K562 (cell line): ENCODE measurements around the gene HLA-DOA. TPM values are rescaled to one million over a fixed set of nuclear protein-coding genes. Genes with fewer than 3 reads are reported as not detected.

Source experiments
- ATAC-seq: fragments of 200-7000 bp; cut with Tn5 transposase; 3 replicates; pipeline ENCODE4 v1.9.1; 2020; ENCODE audit warnings: moderate library complexity
- BruUV-seq: library from RNA; stranded (reverse); fragments of 400-500 nt; replicated peaks from 2 replicates; lab custom pipeline; 2021; lab: Mats Ljungman, UMichigan
- CTCF ChIA-PET: fragments of 300-600 bp; formaldehyde crosslinking; extraction: SDS; loops from one replicate; lab custom pipeline; 2021; ENCODE audit warnings: low intra/inter-chr PET ratio; lab: Yijun Ruan, JAX
- POLR2A ChIA-PET: fragments of 300-600, 350-650 bp; sonication (Branson Sonifier 250); formaldehyde crosslinking; extraction: SDS; loops from one replicate; lab custom pipeline; 2021; ENCODE audit warnings: antibody characterized with exemption, inconsistent platforms; lab: Yijun Ruan, JAX
- DNase-seq, 4 experiments: peaks; one replicate each; pipeline versions ENCODE4 v3.0.0 to v3.0.0-alpha.2; 2011 to 2018; ENCODE audit warnings: low spot score in 3 of 4, mixed read lengths in 3 of 4; ENCODE audit errors: extremely low read depth in 1 of 4
- FAIRE-seq: peaks from 2 replicates; lab custom pipeline; 2011; peaks lifted over from hg19 to GRCh38; lab: Jason Lieb, UNC
- H2AFZ ChIP-seq: 2 replicates; pipeline ENCODE4 v1.6.0; 2011; ENCODE audit warnings: low read depth, low read length, control low read depth, inconsistent platforms
- H3K27ac ChIP-seq: fragments of 200-600 bp; 3 replicates; pipeline ENCODE4 v1.8.0; 2011; ENCODE audit warnings: low read depth, mild to moderate bottlenecking, control low read depth, inconsistent platforms, low read length, moderate library complexity, mixed read lengths; ENCODE audit errors: extremely low read depth
- H3K27me3 ChIP-seq, 2 experiments: fragments of 300-600 bp in 1 of 2; 2 replicates in 1 of 2; 3 replicates in 1 of 2; pipeline versions ENCODE4 v1.6.0 to v1.8.0; 2011; ENCODE audit warnings: inconsistent platforms in 2 of 2, low read length in 2 of 2, mild to moderate bottlenecking in 1 of 2, mixed read lengths in 1 of 2, moderate library complexity in 1 of 2; ENCODE audit not compliant: control insufficient read depth in 2 of 2, insufficient read depth in 2 of 2
- H3K36me3 ChIP-seq: fragments of 300-600 bp; 3 replicates; pipeline ENCODE4 v1.8.0; 2011; ENCODE audit warnings: mild to moderate bottlenecking, low read length, inconsistent platforms; ENCODE audit not compliant: control insufficient read depth, insufficient read depth
- H3K4me1 ChIP-seq, 2 experiments: fragments of 200-600 bp in 1 of 2; replicated peaks in 1 of 2; 2 replicates in 1 of 2; 3 replicates in 1 of 2; pipeline versions ENCODE4 v1.5.1 to v1.8.0; 2011; ENCODE audit warnings: inconsistent platforms in 2 of 2, low read length in 2 of 2, mild to moderate bottlenecking in 1 of 2, mixed read lengths in 1 of 2, moderate library complexity in 1 of 2; ENCODE audit not compliant: control insufficient read depth in 2 of 2, insufficient read depth in 2 of 2
- H3K4me2 ChIP-seq: 2 replicates; pipeline ENCODE4 v1.6.1; 2011; ENCODE audit warnings: low read length, control low read depth, inconsistent platforms, mixed read lengths; ENCODE audit not compliant: insufficient read depth
- H3K4me3 ChIP-seq: fragments of 200-600 bp; sonication (generic), shearing (Covaris generic); 2 replicates; pipeline ENCODE4 v1.5.1; 2016; ENCODE audit warnings: control low read depth, inconsistent platforms
- H3K79me2 ChIP-seq: fragments of 200-600 bp; 3 replicates; pipeline ENCODE4 v1.8.0; 2011; ENCODE audit warnings: low read length, inconsistent platforms; ENCODE audit not compliant: control insufficient read depth, insufficient read depth
- H3K9ac ChIP-seq, 2 experiments: 2 replicates each; pipeline versions ENCODE4 v1.6.0 to v1.6.1; 2011; ENCODE audit warnings: low read depth in 2 of 2, low read length in 2 of 2, control low read depth in 1 of 2, inconsistent platforms in 1 of 2, mild to moderate bottlenecking in 1 of 2, mixed read lengths in 1 of 2; ENCODE audit not compliant: insufficient read depth in 1 of 2
- H3K9me1 ChIP-seq: one replicate; pipeline ENCODE4 v1.6.0; 2011; ENCODE audit warnings: inconsistent platforms, mild to moderate bottlenecking, low read length, moderate library complexity; ENCODE audit not compliant: control insufficient read depth, insufficient read depth
- H3K9me3 ChIP-seq: replicated peaks from 2 replicates; pipeline ENCODE4 v1.5.1; 2011; ENCODE audit warnings: low read depth, low read length, inconsistent platforms; ENCODE audit not compliant: control insufficient read depth, insufficient read depth
- H4K20me1 ChIP-seq: replicated peaks from 2 replicates; pipeline ENCODE4 v1.6.1; 2011; ENCODE audit warnings: low read length, inconsistent platforms, mixed read lengths; ENCODE audit not compliant: control insufficient read depth, insufficient read depth
- KDM2B ChIP-seq: fragments of 250-450 bp; sonication (Bioruptor Pico); IDR thresholded peaks from 2 replicates; pipeline ENCODE4 v1.8.0; 2021; ENCODE audit warnings: mild to moderate bottlenecking, moderate library complexity
- KHSRP ChIP-seq: fragments of 450-650 bp; IDR thresholded peaks from 2 replicates; pipeline ENCODE4 v1.6.1; 2017
- MEF2D ChIP-seq: conservative IDR thresholded peaks from 2 replicates; pipeline ENCODE4 v1.6.1; 2016; ENCODE audit warnings: low read depth, missing genetic modification characterization, missing compliant biosample characterization
- SAFB ChIP-seq: fragments of 200-400 bp; formaldehyde crosslinking; IDR thresholded peaks from 2 replicates; pipeline ENCODE4 v1.6.1; 2017; ENCODE audit warnings: low read depth, low read length, borderline replicate concordance
- WGBS: fragments of 100-300 bp; shearing (Covaris generic); methylation state at CpG from one replicate; pipeline ENCODE4 v1.1.6; 2016; ENCODE audit warnings: low coverage, mixed read lengths; ENCODE audit not compliant: insufficient coverage; ENCODE audit errors: missing lambda C conversion rate; 5-methylcytosine and 5-hydroxymethylcytosine counted together
- in situ Hi-C: fragments of 300-500 bp; cut with MboI; formaldehyde crosslinking; loops from 4 replicates; pipeline ENCODE4 v1.15.0; 2018; ENCODE audit warnings: inconsistent platforms, mixed read lengths
- intact Hi-C: fragments of 100-400 bp; cut with micrococcal nuclease; formaldehyde crosslinking; loops from 2 replicates; pipeline ENCODE4 v1.14.2; 2022
- polyA plus RNA-seq, 8 experiments: library from polyadenylated mRNA; depleted of rRNA in 4 of 8; stranded (reverse) in 5 of 8; unstranded in 3 of 8; fragments of >200 nt; fragmentation: Nextera tagmentation in 2 of 8; fragmentation: Illumina TruSeq in 1 of 8; extraction: Ambion mirVana in 2 of 8; extraction: Trizol in 1 of 8; gene quantifications; 2 replicates each; pipeline versions ENCODE4 v1.2.1 to v1.2.3, GENCODE V29; 2011 to 2014; ENCODE audit warnings: inconsistent platforms in 1 of 8, missing spikeins in 1 of 8
- total RNA-seq, 7 experiments: library from RNA; depleted of rRNA in 6 of 7; stranded (reverse); fragments of >200 nt in 6 of 7; fragmentation: Illumina TruSeq in 2 of 7; extraction: Trizol in 2 of 7; gene quantifications; 2 replicates each; pipeline versions ENCODE4 v1.2.1 to v1.2.3, GENCODE V29; 2011 to 2021; ENCODE audit warnings: low replicate concordance in 1 of 7
- TF ChIP-seq, protein P1 (sequence below): IDR thresholded peaks from 2 replicates; pipeline ENCODE4 v1.6.1; 2012; ENCODE audit warnings: low read depth, low read length, improper control_type of control experiment, borderline replicate concordance
- TF ChIP-seq, protein P2 (sequence below): fragments of 450-650 bp; IDR thresholded peaks from 2 replicates; pipeline ENCODE4 v1.6.1; 2017; ENCODE audit warnings: mild to moderate bottlenecking, moderate library complexity

HLA-DOA gene
- total and polyA plus RNA-seq, 9 of the 15 experiments (the other 6 are each of a cell fraction or from before 2014, with no cell fraction given), result 0.07 TPM; not detected in 8

DNA sequence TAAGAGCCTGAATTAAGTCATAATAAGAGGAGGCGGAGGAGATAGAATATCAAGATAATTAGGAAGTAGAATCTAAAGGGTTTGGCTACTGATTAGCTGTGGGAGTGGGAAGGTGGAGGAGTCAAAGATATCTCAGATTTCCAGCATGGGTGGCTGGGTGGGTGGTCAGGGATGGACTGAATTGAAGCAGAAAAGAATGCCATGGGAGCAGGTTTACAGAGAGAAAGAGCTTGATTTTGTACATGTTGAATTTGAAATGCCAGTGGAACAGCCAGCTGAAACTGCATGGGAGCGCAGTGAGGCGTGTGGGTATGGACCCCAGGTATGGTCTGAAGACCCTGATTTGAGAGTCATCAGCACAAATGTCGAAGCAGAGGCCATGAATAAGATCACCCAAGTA is 55.1 kb downstream of the HLA-DOA start:
- no peaks in the 10 kb centered on the region for H3K79me2 ChIP-seq
- no peaks in the 10 kb centered on the region for H3K9me1 ChIP-seq
- 27% methylated on average over 4 of the region's 4 CpGs for WGBS
- FAIRE-seq (no peak), DNase-seq (no peak), ATAC-seq (no peak)
- no peak overlapping the region for H3K4me3 ChIP-seq
- no TSS peak for BruUV-seq
- H3K36me3 ChIP-seq, result no peaks in the 10 kb centered on the region
- H3K27me3 ChIP-seq, result peaks cover 1 to 18% of the 10 kb centered on the region in 2 experiments; a peak in 3 of 5 replicates
- H3K4me1 ChIP-seq, result no peaks in the 10 kb centered on the region; a peak in 1 of 5 replicates
- H4K20me1 ChIP-seq, result no peaks in the 10 kb centered on the region
- TF ChIP-seq SAFB, result no peak
- no peak for TF ChIP-seq KHSRP
- TF ChIP-seq KDM2B (CRISPR knock-in tag), result no peak
- TF ChIP-seq, protein P1, sequence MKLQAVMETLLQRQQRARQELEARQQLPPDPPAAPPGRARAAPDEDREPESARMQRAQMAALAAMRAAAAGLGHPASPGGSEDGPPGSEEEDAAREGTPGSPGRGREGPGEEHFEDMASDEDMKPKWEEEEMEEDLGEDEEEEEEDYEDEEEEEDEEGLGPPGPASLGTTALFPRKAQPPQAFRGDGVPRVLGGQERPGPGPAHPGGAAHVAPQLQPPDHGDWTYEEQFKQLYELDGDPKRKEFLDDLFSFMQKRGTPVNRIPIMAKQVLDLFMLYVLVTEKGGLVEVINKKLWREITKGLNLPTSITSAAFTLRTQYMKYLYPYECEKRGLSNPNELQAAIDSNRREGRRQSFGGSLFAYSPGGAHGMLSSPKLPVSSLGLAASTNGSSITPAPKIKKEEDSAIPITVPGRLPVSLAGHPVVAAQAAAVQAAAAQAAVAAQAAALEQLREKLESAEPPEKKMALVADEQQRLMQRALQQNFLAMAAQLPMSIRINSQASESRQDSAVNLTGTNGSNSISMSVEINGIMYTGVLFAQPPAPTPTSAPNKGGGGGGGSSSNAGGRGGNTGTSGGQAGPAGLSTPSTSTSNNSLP, result no peak
- TF ChIP-seq, protein P2, sequence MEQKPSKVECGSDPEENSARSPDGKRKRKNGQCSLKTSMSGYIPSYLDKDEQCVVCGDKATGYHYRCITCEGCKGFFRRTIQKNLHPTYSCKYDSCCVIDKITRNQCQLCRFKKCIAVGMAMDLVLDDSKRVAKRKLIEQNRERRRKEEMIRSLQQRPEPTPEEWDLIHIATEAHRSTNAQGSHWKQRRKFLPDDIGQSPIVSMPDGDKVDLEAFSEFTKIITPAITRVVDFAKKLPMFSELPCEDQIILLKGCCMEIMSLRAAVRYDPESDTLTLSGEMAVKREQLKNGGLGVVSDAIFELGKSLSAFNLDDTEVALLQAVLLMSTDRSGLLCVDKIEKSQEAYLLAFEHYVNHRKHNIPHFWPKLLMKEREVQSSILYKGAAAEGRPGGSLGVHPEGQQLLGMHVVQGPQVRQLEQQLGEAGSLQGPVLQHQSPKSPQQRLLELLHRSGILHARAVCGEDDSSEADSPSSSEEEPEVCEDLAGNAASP, result no peak
- TF ChIP-seq MEF2D (tag), result no peak
- H3K9ac ChIP-seq, result no peak overlapping the region
- intact Hi-C loops, result no loop called here
- H3K4me2 ChIP-seq, result no peak overlapping the region
- ChIA-PET POLR2A (interaction anchor here (0.8 to 13.5 kb wide), 6 partner anchors 12 to 101 kb away, joined by 3 to 309 read pairs (median 4); partner anchors contain the start of genes BRD2 and TAP1), CTCF (no interaction called here)
- no peak overlapping the region for H2AFZ ChIP-seq
- no peaks in the 10 kb centered on the region for H3K9me3 ChIP-seq
- no peak overlapping the region for H3K27ac ChIP-seq
- in situ Hi-C loops, result loop anchor here (25.0 kb wide), 1 partner anchor 1417 kb away; the partner anchor contains the start of genes ATP6V1G2, DDX39B, MCCD1 and NFKBIL1

Other genes starting within 250 kb of the HLA-DOA start
Only the 7 nearest of the 16 such genes appear.
- gene TAP1, start 155.9 kb downstream of the HLA-DOA start, total RNA-seq (2014; rRNA removed), result 3.5 and 8.6 TPM in 2 replicates
- gene TAP1, start 155.9 kb downstream of the HLA-DOA start, total RNA-seq (2014; rRNA removed; fragmentation: Illumina TruSeq; extraction: Trizol), result 2.6 and 4.2 TPM in 2 replicates
- 3.6 and 3.9 TPM in 2 replicates for gene TAP1, start 155.9 kb downstream of the HLA-DOA start, total RNA-seq (2015; rRNA removed; fragmentation: Illumina TruSeq; extraction: Trizol)
- 5.5 and 6.3 TPM in 2 replicates for gene TAP1, start 155.9 kb downstream of the HLA-DOA start, total RNA-seq (2021)
- gene TAP1, start 155.9 kb downstream of the HLA-DOA start, polyA plus RNA-seq (2011; rRNA removed), result 4.3 and 9.2 TPM in 2 replicates
- gene TAP1, start 155.9 kb downstream of the HLA-DOA start, polyA plus RNA-seq (2014; fragmentation: Illumina TruSeq; extraction: Trizol), result 4.0 and 4.9 TPM in 2 replicates
- 1 to 10 TPM; 1.3 to 1.7 TPM for gene TAP1, start 155.9 kb downstream of the HLA-DOA start, polyA plus RNA-seq (2014; fragmentation: Nextera tagmentation; extraction: Ambion mirVana)
- gene TAP1, start 155.9 kb downstream of the HLA-DOA start, polyA plus RNA-seq (2014; rRNA removed), result 6.0 and 6.9 TPM in 2 replicates
- gene PSMB9, start 155.4 kb downstream of the HLA-DOA start, total RNA-seq (2014; rRNA removed), result 3.0 TPM in 2 replicates
- gene PSMB9, start 155.4 kb downstream of the HLA-DOA start, total RNA-seq (2014; rRNA removed; fragmentation: Illumina TruSeq; extraction: Trizol), result 1.1 and 1.8 TPM in 2 replicates
- gene PSMB9, start 155.4 kb downstream of the HLA-DOA start, total RNA-seq (2015; rRNA removed; fragmentation: Illumina TruSeq; extraction: Trizol), result 2.3 and 3.7 TPM in 2 replicates
- gene PSMB9, start 155.4 kb downstream of the HLA-DOA start, total RNA-seq (2021), result 3.2 and 3.4 TPM in 2 replicates
- gene PSMB9, start 155.4 kb downstream of the HLA-DOA start, polyA plus RNA-seq (2011; rRNA removed), result 1.7 and 2.6 TPM in 2 replicates
- 1.8 and 2.1 TPM in 2 replicates for gene PSMB9, start 155.4 kb downstream of the HLA-DOA start, polyA plus RNA-seq (2014; fragmentation: Illumina TruSeq; extraction: Trizol)
- 1 to 10 TPM; 1.9 to 2.8 TPM for gene PSMB9, start 155.4 kb downstream of the HLA-DOA start, polyA plus RNA-seq (2014; fragmentation: Nextera tagmentation; extraction: Ambion mirVana)
- gene PSMB9, start 155.4 kb downstream of the HLA-DOA start, polyA plus RNA-seq (2014; rRNA removed), result 2.4 and 2.5 TPM in 2 replicates
- gene HLA-DMB, start 68.6 kb downstream of the HLA-DOA start, total RNA-seq (2014; rRNA removed), result not detected in 2 replicates
- not detected in 2 replicates for gene HLA-DMB, start 68.6 kb downstream of the HLA-DOA start, total RNA-seq (2014; rRNA removed; fragmentation: Illumina TruSeq; extraction: Trizol)
- gene HLA-DMB, start 68.6 kb downstream of the HLA-DOA start, total RNA-seq (2015; rRNA removed; fragmentation: Illumina TruSeq; extraction: Trizol), result not detected in 2 replicates
- 0.18 and 0.38 TPM in 2 replicates for gene HLA-DMB, start 68.6 kb downstream of the HLA-DOA start, total RNA-seq (2021)
- gene HLA-DMB, start 68.6 kb downstream of the HLA-DOA start, polyA plus RNA-seq (2011; rRNA removed), result not detected in 2 replicates
- gene HLA-DMB, start 68.6 kb downstream of the HLA-DOA start, polyA plus RNA-seq (2014; fragmentation: Illumina TruSeq; extraction: Trizol), result not detected in 2 replicates
- not detected for gene HLA-DMB, start 68.6 kb downstream of the HLA-DOA start, polyA plus RNA-seq (2014; fragmentation: Nextera tagmentation; extraction: Ambion mirVana)
- 0.03 TPM in 1 of 2 replicates, not detected in the other for gene HLA-DMB, start 68.6 kb downstream of the HLA-DOA start, polyA plus RNA-seq (2014; rRNA removed)
- 0.23 and 0.33 TPM in 2 replicates for gene HLA-DMA, start 56.5 kb downstream of the HLA-DOA start, total RNA-seq (2014; rRNA removed)
- gene HLA-DMA, start 56.5 kb downstream of the HLA-DOA start, total RNA-seq (2014; rRNA removed; fragmentation: Illumina TruSeq; extraction: Trizol), result 0.29 and 0.51 TPM in 2 replicates
- 0.58 and 0.60 TPM in 2 replicates for gene HLA-DMA, start 56.5 kb downstream of the HLA-DOA start, total RNA-seq (2015; rRNA removed; fragmentation: Illumina TruSeq; extraction: Trizol)
- 0.47 and 0.75 TPM in 2 replicates for gene HLA-DMA, start 56.5 kb downstream of the HLA-DOA start, total RNA-seq (2021)
- gene HLA-DMA, start 56.5 kb downstream of the HLA-DOA start, polyA plus RNA-seq (2011; rRNA removed), result 0.13 and 0.28 TPM in 2 replicates
- 0.50 and 0.83 TPM in 2 replicates for gene HLA-DMA, start 56.5 kb downstream of the HLA-DOA start, polyA plus RNA-seq (2014; fragmentation: Illumina TruSeq; extraction: Trizol)
- gene HLA-DMA, start 56.5 kb downstream of the HLA-DOA start, polyA plus RNA-seq (2014; fragmentation: Nextera tagmentation; extraction: Ambion mirVana), result under 1 TPM; 0.18 to 0.78 TPM
- gene HLA-DMA, start 56.5 kb downstream of the HLA-DOA start, polyA plus RNA-seq (2014; rRNA removed), result 0.48 and 1.7 TPM in 2 replicates
- 133 and 136 TPM in 2 replicates for gene BRD2, start 41.0 kb downstream of the HLA-DOA start, total RNA-seq (2014; rRNA removed)
- gene BRD2, start 41.0 kb downstream of the HLA-DOA start, total RNA-seq (2014; rRNA removed; fragmentation: Illumina TruSeq; extraction: Trizol), result 135 and 136 TPM in 2 replicates
- gene BRD2, start 41.0 kb downstream of the HLA-DOA start, total RNA-seq (2015; rRNA removed; fragmentation: Illumina TruSeq; extraction: Trizol), result 185 and 186 TPM in 2 replicates
- gene BRD2, start 41.0 kb downstream of the HLA-DOA start, total RNA-seq (2021), result 173 and 181 TPM in 2 replicates
- gene BRD2, start 41.0 kb downstream of the HLA-DOA start, polyA plus RNA-seq (2011; rRNA removed), result 189 and 242 TPM in 2 replicates
- gene BRD2, start 41.0 kb downstream of the HLA-DOA start, polyA plus RNA-seq (2014; fragmentation: Illumina TruSeq; extraction: Trizol), result 211 and 252 TPM in 2 replicates
- 100 to 1,000 TPM in 1 of 2 experiments, 10 to 100 TPM in 1; 19.0 to 113 TPM for gene BRD2, start 41.0 kb downstream of the HLA-DOA start, polyA plus RNA-seq (2014; fragmentation: Nextera tagmentation; extraction: Ambion mirVana)
- 192 and 194 TPM in 2 replicates for gene BRD2, start 41.0 kb downstream of the HLA-DOA start, polyA plus RNA-seq (2014; rRNA removed)
- 0.23 TPM in 1 of 2 replicates, not detected in the other for gene HLA-DPA1, start 64.1 kb upstream of the HLA-DOA start, total RNA-seq (2014; rRNA removed)
- gene HLA-DPA1, start 64.1 kb upstream of the HLA-DOA start, total RNA-seq (2014; rRNA removed; fragmentation: Illumina TruSeq; extraction: Trizol), result 0.55 TPM in 1 of 2 replicates, not detected in the other
- 0.30 and 0.51 TPM in 2 replicates for gene HLA-DPA1, start 64.1 kb upstream of the HLA-DOA start, total RNA-seq (2015; rRNA removed; fragmentation: Illumina TruSeq; extraction: Trizol)
- 0.60 and 1.2 TPM in 2 replicates for gene HLA-DPA1, start 64.1 kb upstream of the HLA-DOA start, total RNA-seq (2021)
- 0.05 and 0.74 TPM in 2 replicates for gene HLA-DPA1, start 64.1 kb upstream of the HLA-DOA start, polyA plus RNA-seq (2011; rRNA removed)
- 0.56 and 1.8 TPM in 2 replicates for gene HLA-DPA1, start 64.1 kb upstream of the HLA-DOA start, polyA plus RNA-seq (2014; fragmentation: Illumina TruSeq; extraction: Trizol)
- under 1 TPM; 0.46 to 0.49 TPM for gene HLA-DPA1, start 64.1 kb upstream of the HLA-DOA start, polyA plus RNA-seq (2014; fragmentation: Nextera tagmentation; extraction: Ambion mirVana)
- gene HLA-DPA1, start 64.1 kb upstream of the HLA-DOA start, polyA plus RNA-seq (2014; rRNA removed), result 0.45 and 0.93 TPM in 2 replicates
- gene HLA-DPB1, start 66.4 kb upstream of the HLA-DOA start, total RNA-seq (2014; rRNA removed), result 0.68 and 3.0 TPM in 2 replicates
- gene HLA-DPB1, start 66.4 kb upstream of the HLA-DOA start, total RNA-seq (2014; rRNA removed; fragmentation: Illumina TruSeq; extraction: Trizol), result 0.35 and 0.51 TPM in 2 replicates
- gene HLA-DPB1, start 66.4 kb upstream of the HLA-DOA start, total RNA-seq (2015; rRNA removed; fragmentation: Illumina TruSeq; extraction: Trizol), result 0.51 and 0.98 TPM in 2 replicates
- gene HLA-DPB1, start 66.4 kb upstream of the HLA-DOA start, total RNA-seq (2021), result 0.66 and 1.1 TPM in 2 replicates
- 0.15 and 0.71 TPM in 2 replicates for gene HLA-DPB1, start 66.4 kb upstream of the HLA-DOA start, polyA plus RNA-seq (2011; rRNA removed)
- 0.80 and 1.2 TPM in 2 replicates for gene HLA-DPB1, start 66.4 kb upstream of the HLA-DOA start, polyA plus RNA-seq (2014; fragmentation: Illumina TruSeq; extraction: Trizol)
- under 1 TPM; 0.07 to 0.18 TPM for gene HLA-DPB1, start 66.4 kb upstream of the HLA-DOA start, polyA plus RNA-seq (2014; fragmentation: Nextera tagmentation; extraction: Ambion mirVana)
- 0.41 and 1.8 TPM in 2 replicates for gene HLA-DPB1, start 66.4 kb upstream of the HLA-DOA start, polyA plus RNA-seq (2014; rRNA removed)